ENCODE data around the gene SLC39A11. TPM values are rescaled to one million over a fixed set of nuclear protein-coding genes. Genes with fewer than 3 reads are reported as not detected.

SLC39A11 gene
- total RNA-seq, 1 experiment from 2014 or later, result 15.2 TPM

DNA sequence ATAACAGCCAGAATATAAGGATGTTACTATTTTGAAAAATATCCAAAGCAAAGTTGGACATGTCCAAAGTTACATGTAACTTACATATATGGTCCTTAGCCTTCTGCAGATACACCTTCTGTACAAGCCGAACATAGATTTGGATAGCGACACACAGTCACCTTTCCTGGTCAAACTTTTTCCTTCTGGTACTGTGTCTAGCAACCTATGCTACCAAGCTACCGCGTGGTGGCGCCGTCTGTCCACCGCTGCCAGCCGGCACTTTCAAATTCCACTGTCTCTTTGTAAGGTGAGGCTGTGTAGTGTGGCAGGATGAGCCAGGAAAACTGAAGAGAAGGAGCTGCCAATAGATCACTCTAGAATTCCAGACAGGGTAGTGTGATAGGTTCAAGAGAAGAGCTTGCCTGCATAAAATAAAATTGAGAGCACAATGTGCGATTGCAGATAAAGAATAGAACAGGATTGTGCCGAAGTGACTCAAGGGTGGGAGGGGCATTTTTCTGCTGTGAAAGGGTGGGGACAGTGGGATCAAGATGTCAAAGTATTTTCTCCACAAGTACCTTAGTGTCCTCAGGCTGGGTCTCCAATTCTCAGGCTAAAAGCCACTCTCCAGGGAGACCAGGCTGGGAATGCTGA lies 366.9 kb downstream of the SLC39A11 start:
- Histone ChIP-seq H3K4ac (ENCODE audit: low read depth, low read length) (no peak overlapping the region), H4K5ac (ENCODE audit: insufficient read length, low read depth, low read length) (no peak overlapping the region), H3K14ac (ENCODE audit: insufficient read depth, low read length) (no peak overlapping the region), H3K9me3 (ENCODE audit: control insufficient read depth, low read depth, low read length) (no peaks in the 10 kb centered on the region), H3K4me1 (ENCODE audit: insufficient read depth, low read length) (peaks cover 2% of the 10 kb centered on the region; the same call in 1 of the 2 replicates), H3K18ac (ENCODE audit: insufficient read length, low read depth, low read length) (no peak overlapping the region), H2AK5ac (ENCODE audit: insufficient read length, low read length) (no peak overlapping the region), H3T11ph (ENCODE audit: low read length) (no peak overlapping the region), H2BK20ac (ENCODE audit: low read depth, low read length, poor library complexity, severe bottlenecking) (no peak overlapping the region), H2BK120ac (ENCODE audit: low read depth, low read length, poor library complexity, severe bottlenecking) (no peak overlapping the region), H3K56ac (ENCODE audit: insufficient read length, low read depth, low read length) (no peak overlapping the region), H2AFZ (ENCODE audit: low read length) (no peak overlapping the region), H2BK15ac (ENCODE audit: low read depth, low read length) (no peak overlapping the region), H3K27ac (ENCODE audit: insufficient read length, low read depth, low read length) (no peak overlapping the region), H3K79me1 (ENCODE audit: insufficient read depth, low read depth, low read length, poor library complexity, severe bottlenecking) (no peaks in the 10 kb centered on the region), H4K91ac (ENCODE audit: insufficient read length, low read depth, low read length) (no peak overlapping the region), H3K79me2 (ENCODE audit: insufficient read depth, low read length) (no peaks in the 10 kb centered on the region), H3K4me2 (ENCODE audit: insufficient read depth, insufficient read length, low read length) (no peak overlapping the region), H2BK5ac (ENCODE audit: insufficient read length, low read length) (no peak overlapping the region), H2BK12ac (ENCODE audit: insufficient read length, low read depth, low read length) (no peak overlapping the region), H3K23me2 (ENCODE audit: insufficient read length, low read depth, low read length, poor library complexity, severe bottlenecking) (no peaks in the 10 kb centered on the region), H3K23ac (ENCODE audit: insufficient read length, low read depth, low read length) (no peak overlapping the region), H3K27me3 (ENCODE audit: insufficient read depth, low read length) (no peaks in the 10 kb centered on the region; the same call in 1 of the 2 replicates), H3K9ac (ENCODE audit: extremely low read depth, insufficient read length, low read length) (no peak overlapping the region), H4K20me1 (ENCODE audit: control insufficient read depth, insufficient read depth, insufficient read length) (no peaks in the 10 kb centered on the region), H4K8ac (replicated peaks; ENCODE audit: insufficient read length, low read depth, low read length) (no peak overlapping the region)
- H3K27ac Mint-ChIP-seq, result no peak overlapping the region
- no peaks in the 10 kb centered on the region; a peak in 1 of 5 replicates for H3K9me3 Mint-ChIP-seq
- peaks cover 30 to 39% of the 10 kb centered on the region in 2 experiments for H3K4me1 Mint-ChIP-seq
- DNase-seq, result peak; percentile 76
- H3K36me3 Mint-ChIP-seq (ENCODE audit: insufficient read depth in 1 of 3, low read depth in 3 of 3), result no peaks in the 10 kb centered on the region
- no peaks in the 10 kb centered on the region; the same call in none of the 2 replicates for H3K27me3 Mint-ChIP-seq (ENCODE audit: low read depth)
- no CpG with 5 or more reads among the region's 10 CpGs for WGBS (ENCODE audit: extremely low coverage, insufficient read length, low lambda C conversion rate)
- TF ChIP-seq, protein P1, sequence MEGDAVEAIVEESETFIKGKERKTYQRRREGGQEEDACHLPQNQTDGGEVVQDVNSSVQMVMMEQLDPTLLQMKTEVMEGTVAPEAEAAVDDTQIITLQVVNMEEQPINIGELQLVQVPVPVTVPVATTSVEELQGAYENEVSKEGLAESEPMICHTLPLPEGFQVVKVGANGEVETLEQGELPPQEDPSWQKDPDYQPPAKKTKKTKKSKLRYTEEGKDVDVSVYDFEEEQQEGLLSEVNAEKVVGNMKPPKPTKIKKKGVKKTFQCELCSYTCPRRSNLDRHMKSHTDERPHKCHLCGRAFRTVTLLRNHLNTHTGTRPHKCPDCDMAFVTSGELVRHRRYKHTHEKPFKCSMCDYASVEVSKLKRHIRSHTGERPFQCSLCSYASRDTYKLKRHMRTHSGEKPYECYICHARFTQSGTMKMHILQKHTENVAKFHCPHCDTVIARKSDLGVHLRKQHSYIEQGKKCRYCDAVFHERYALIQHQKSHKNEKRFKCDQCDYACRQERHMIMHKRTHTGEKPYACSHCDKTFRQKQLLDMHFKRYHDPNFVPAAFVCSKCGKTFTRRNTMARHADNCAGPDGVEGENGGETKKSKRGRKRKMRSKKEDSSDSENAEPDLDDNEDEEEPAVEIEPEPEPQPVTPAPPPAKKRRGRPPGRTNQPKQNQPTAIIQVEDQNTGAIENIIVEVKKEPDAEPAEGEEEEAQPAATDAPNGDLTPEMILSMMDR (conservative IDR thresholded peaks at IDR 0.05), result peak; percentile 96
- no peak overlapping the region; a peak in 1 of 5 replicates for H3K4me3 Mint-ChIP-seq
